ENCODE results near the gene ADPRS.
A peak's percentile ranks its signal among the peaks of the same experiment; 100 is the strongest.

ADPRS gene

GRCh38 chr1:36099681-36100341 is 11.1 kb downstream of the ADPRS start:
- peak; percentile 87 for TF ChIP-seq CTCF (IDR thresholded peaks at IDR 0.05)

GRCh38 chr1:36100376-36100775 is 11.7 kb downstream of the ADPRS start:
- no peak for TF ChIP-seq CTCF (IDR thresholded peaks at IDR 0.05)

GRCh38 chr1:36101546-36101945 is 12.9 kb downstream of the ADPRS start:
- TF ChIP-seq CTCF (IDR thresholded peaks at IDR 0.05), result no peak

GRCh38 chr1:36106269-36106668 is 17.6 kb downstream of the ADPRS start:
- no peak for TF ChIP-seq CTCF (IDR thresholded peaks at IDR 0.05)

- TF ChIP-seq CTCF (IDR thresholded peaks at IDR 0.05), result no peak
These were observed 18.7 kb downstream of the ADPRS start for GRCh38 chr1:36107394-36107793.

- no peak for TF ChIP-seq CTCF (IDR thresholded peaks at IDR 0.05)
These were observed 19.6 kb downstream of the ADPRS start for GRCh38 chr1:36108314-36108713.

GRCh38 chr1:36109041-36109679 is 20.5 kb downstream of the ADPRS start:
- TF ChIP-seq CTCF (IDR thresholded peaks at IDR 0.05), result no peak

Data from LNCAP (cell line).